GM12875 (cell line): Measurements from ENCODE around the gene ZNF219.

Source experiments
- H3K4me3 ChIP-seq: one replicate; pipeline ENCODE4 v1.5.1; 2011; ENCODE audit warnings: low read depth, low read length, control low read depth
- CTCF ChIP-seq: IDR thresholded peaks from 2 replicates; pipeline ENCODE4 v1.5.1; 2011; ENCODE audit warnings: low read depth, mild to moderate bottlenecking, control low read depth, inconsistent platforms, low read length, moderate library complexity, borderline replicate concordance; ENCODE audit not compliant: insufficient read depth

ZNF219 gene

GRCh38 chr14:21058903-21059302 lies 39.6 kb downstream of the ZNF219 start:
- no peak overlapping the region for H3K4me3 ChIP-seq
- no peak for TF ChIP-seq CTCF

GRCh38 chr14:21057803-21058675 lies 40.4 kb downstream of the ZNF219 start, which contains the start of gene RNASE8:
Gene RNASE8, plus strand, starts transcription at chr14:21057822. Its CDS starts 71 bp downstream, at chr14:21057893.
- no peak for TF ChIP-seq CTCF
- H3K4me3 ChIP-seq, result no peak within 1 kb of the TSS

- no peak for TF ChIP-seq CTCF
- H3K4me3 ChIP-seq, result no peak overlapping the region
Observed at GRCh38 chr14:21056520-21057163, 41.8 kb downstream of the ZNF219 start.

- TF ChIP-seq CTCF, result no peak
- H3K4me3 ChIP-seq, result no peak overlapping the region
Observed at GRCh38 chr14:21055432-21056117, 42.9 kb downstream of the ZNF219 start.

GRCh38 chr14:21054768-21055145 lies 43.7 kb downstream of the ZNF219 start:
- TF ChIP-seq CTCF, result no peak
- H3K4me3 ChIP-seq, result no peak overlapping the region

GRCh38 chr14:21054123-21054767 lies 44.2 kb downstream of the ZNF219 start:
- H3K4me3 ChIP-seq, result no peak overlapping the region
- TF ChIP-seq CTCF, result no peak
